Effector CD8-positive, alpha-beta T cell (primary cell): Measurements from ENCODE around the gene HRAS.
"Not testable (repeated sequence)": the region's sequence is repeated elsewhere in the genome, so short reads cannot be mapped to it uniquely, and the experiment has no call there.

Experiments
- DNase-seq: peaks from one replicate; lab custom pipeline; 2025; lab: John Stamatoyannopoulos, UW
- total RNA-seq, 4 experiments: gene quantifications; one replicate each; lab custom pipeline; 2026; lab: John Stamatoyannopoulos, UW

Gene HRAS
- total RNA-seq: 19.2 to 30.0 (median 25.6) reads per million in 4 experiments

- peak; percentile 91 for DNase-seq
Observed at GRCh38 chr11:535519-536454, at the start of gene HRAS. Gene HRAS, minus strand, starts transcription at chr11:535576.

GRCh38 chr11:584287-584686 is 48.9 kb upstream of the HRAS start:
- DNase-seq: no peak

- DNase-seq: no peak
Observed at GRCh38 chr11:581752-582151, 46.4 kb upstream of the HRAS start.

- no peak for DNase-seq
Observed at GRCh38 chr11:581342-581741, 46.0 kb upstream of the HRAS start.

GRCh38 chr11:579830-580601 is 44.6 kb upstream of the HRAS start:
- no peak for DNase-seq

GRCh38 chr11:578276-579035 is 43.1 kb upstream of the HRAS start:
- no peak for DNase-seq

GRCh38 chr11:577611-577894 is 42.2 kb upstream of the HRAS start:
- no peak for DNase-seq

- no peak for DNase-seq
Observed at GRCh38 chr11:576811-577610, 41.6 kb upstream of the HRAS start.

- peak; percentile 94 for DNase-seq
Observed at GRCh38 chr11:575996-576768, 40.8 kb upstream of the HRAS start, which contains the start of gene PHRF1. Gene PHRF1, plus strand, starts transcription at chr11:576470. Its CDS starts 5,043 bp downstream, at chr11:581513.

- peak; percentile 94 for DNase-seq
Observed at GRCh38 chr11:575313-575995, 40.1 kb upstream of the HRAS start.

- DNase-seq: no peak
Observed at GRCh38 chr11:574632-575312, 39.4 kb upstream of the HRAS start.

GRCh38 chr11:574031-574570 is 38.7 kb upstream of the HRAS start:
- DNase-seq: not testable (repeated sequence)

GRCh38 chr11:573146-573759 is 37.9 kb upstream of the HRAS start:
- DNase-seq: no peak

GRCh38 chr11:571802-572185 is 36.4 kb upstream of the HRAS start:
- DNase-seq: no peak

GRCh38 chr11:569158-569885 is 33.9 kb upstream of the HRAS start:
- no peak for DNase-seq

- DNase-seq: peak; percentile 88
Observed at GRCh38 chr11:568306-569157, 33.2 kb upstream of the HRAS start.
